HG03066 (cell line): Measurements from ENCODE around the gene GJA8.
"Not testable (repeated sequence)": the region's sequence is repeated elsewhere in the genome, so short reads cannot be mapped to it uniquely, and the experiment has no call there.

Source experiments
- ATAC-seq: cut with Tn5 transposase; IDR thresholded peaks from one replicate; pipeline ENCODE4 v1.9.1; 2021; ENCODE audit warnings: low read depth; ENCODE audit not compliant: unreplicated experiment

GJA8 gene

GRCh38 chr1:147927215-147927614 is 24.6 kb downstream of the GJA8 start:
- not testable (repeated sequence) for ATAC-seq

- not testable (repeated sequence) for ATAC-seq
Observed at GRCh38 chr1:147927689-147928088, 25.1 kb downstream of the GJA8 start.

- ATAC-seq = peak; percentile 94
Observed at GRCh38 chr1:147928236-147929132, 25.9 kb downstream of the GJA8 start, which contains the start of gene GPR89B. TSS of gene GPR89B (plus strand) at chr1:147928420. CDS start at chr1:147928537, 117 bp downstream.

GRCh38 chr1:147931137-147931536 is 28.5 kb downstream of the GJA8 start:
- ATAC-seq = not testable (repeated sequence)

GRCh38 chr1:147935296-147935695 is 32.7 kb downstream of the GJA8 start:
- not testable (repeated sequence) for ATAC-seq

GRCh38 chr1:147940456-147940855 is 37.9 kb downstream of the GJA8 start:
- ATAC-seq = not testable (repeated sequence)

GRCh38 chr1:147942563-147942962 is 40.0 kb downstream of the GJA8 start:
- not testable (repeated sequence) for ATAC-seq

DNA sequence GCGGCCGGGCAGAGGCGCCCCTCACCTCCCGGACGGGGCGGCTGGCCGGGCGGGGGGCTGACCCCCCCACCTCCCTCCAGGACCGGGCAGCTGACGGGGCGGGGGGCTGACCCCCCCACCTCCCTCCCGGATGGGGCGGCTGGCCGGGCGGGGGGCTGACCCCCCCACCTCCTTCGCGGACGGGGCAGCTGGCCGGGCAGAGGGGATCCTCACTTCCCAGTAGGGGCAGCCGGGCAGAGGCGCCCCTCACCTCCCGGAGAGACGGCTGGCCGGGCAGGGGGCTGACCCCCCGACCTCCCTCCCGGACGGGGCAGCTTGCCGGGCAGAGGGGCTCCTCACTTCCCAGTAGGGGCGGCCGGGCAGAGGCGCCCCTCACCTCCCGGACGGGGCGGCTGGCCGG is 46.9 kb downstream of the GJA8 start:
- not testable (repeated sequence) for ATAC-seq
